Mesendoderm (in vitro differentiated cells): ENCODE data around the gene ST3GAL4.

Source experiments
- DNase-seq: peaks from one replicate; pipeline ENCODE4 v3.0.0; 2013
- H2AK5ac ChIP-seq: 2 replicates; pipeline ENCODE4 v1.6.1; 2013; ENCODE audit warnings: low read length, inconsistent platforms
- H2BK120ac ChIP-seq: 2 replicates; pipeline ENCODE4 v1.6.1; 2013; ENCODE audit warnings: low read depth, mild to moderate bottlenecking, low read length, moderate library complexity, mixed read lengths
- H2BK15ac ChIP-seq: replicated peaks from 2 replicates; pipeline ENCODE4 v1.6.1; 2013; ENCODE audit warnings: low read depth, mild to moderate bottlenecking, moderate library complexity
- H2BK5ac ChIP-seq: 2 replicates; pipeline ENCODE4 v1.6.1; 2013; ENCODE audit warnings: low read length, inconsistent platforms
- H3K18ac ChIP-seq: 2 replicates; pipeline ENCODE4 v1.6.1; 2013; ENCODE audit warnings: mild to moderate bottlenecking, low read length, mixed read lengths
- H3K23ac ChIP-seq: one replicate; pipeline ENCODE4 v1.6.1; 2013; ENCODE audit warnings: low read length
- H3K27ac ChIP-seq: 2 replicates; pipeline ENCODE4 v1.5.1; 2013; ENCODE audit warnings: low read depth, mild to moderate bottlenecking, inconsistent platforms, low read length, moderate library complexity
- H3K27me3 ChIP-seq: 2 replicates; pipeline ENCODE4 v1.6.1; 2013; ENCODE audit warnings: low read length, control low read depth, mild to moderate bottlenecking, inconsistent platforms; ENCODE audit not compliant: insufficient read depth, poor library complexity
- H3K36me3 ChIP-seq: 2 replicates; pipeline ENCODE4 v1.6.1; 2013; ENCODE audit warnings: low read length, inconsistent platforms; ENCODE audit not compliant: control insufficient read depth, insufficient read depth
- H3K4ac ChIP-seq: one replicate; pipeline ENCODE4 v1.6.1; 2013; ENCODE audit warnings: low read depth, mild to moderate bottlenecking, low read length, moderate library complexity
- H3K4me1 ChIP-seq: 2 replicates; pipeline ENCODE4 v1.6.1; 2013; ENCODE audit warnings: low read depth, low read length, inconsistent platforms; ENCODE audit not compliant: control insufficient read depth
- H3K4me2 ChIP-seq: 2 replicates; pipeline ENCODE4 v1.6.1; 2013; ENCODE audit warnings: low read length
- H3K4me3 ChIP-seq: 2 replicates; pipeline ENCODE4 v1.5.1; 2013; ENCODE audit warnings: mild to moderate bottlenecking, low read length
- H3K56ac ChIP-seq: one replicate; pipeline ENCODE4 v1.6.1; 2013; ENCODE audit warnings: low read length
- H3K79me1 ChIP-seq: 2 replicates; pipeline ENCODE4 v1.6.1; 2013; ENCODE audit warnings: low read length, inconsistent platforms
- H3K79me2 ChIP-seq: 2 replicates; pipeline ENCODE4 v1.6.1; 2013; ENCODE audit warnings: mild to moderate bottlenecking, low read length; ENCODE audit not compliant: control insufficient read depth, insufficient read depth
- H3K9ac ChIP-seq: 2 replicates; pipeline ENCODE4 v1.6.1; 2013; ENCODE audit warnings: low read length, inconsistent platforms
- H4K5ac ChIP-seq: one replicate; pipeline ENCODE4 v1.6.1; 2013; ENCODE audit warnings: low read length
- H4K8ac ChIP-seq: one replicate; pipeline ENCODE4 v1.6.1; 2013; ENCODE audit warnings: low read depth, mild to moderate bottlenecking, control low read depth, low read length, moderate library complexity
- WGBS: extraction: QIAGEN DNeasy Blood & Tissue Kit; methylation state at CpG from one replicate; pipeline ENCODE4 v1.1.7; 2013; ENCODE audit warnings: low lambda C conversion rate, missing lambda C conversion rate; ENCODE audit not compliant: insufficient coverage; ENCODE audit errors: extremely low coverage; 5-methylcytosine and 5-hydroxymethylcytosine counted together

The ST3GAL4 gene

GRCh38 chr11:126432525-126432924 lies 77.0 kb downstream of the ST3GAL4 start:
- Histone ChIP-seq H3K56ac (no peak overlapping the region), H4K8ac (no peak overlapping the region), H3K36me3 (no peaks in the 10 kb centered on the region), H3K4me1 (peaks cover 8% of the 10 kb centered on the region), H3K27me3 (no peaks in the 10 kb centered on the region), H3K79me1 (no peaks in the 10 kb centered on the region), H3K4me2 (no peak overlapping the region), H2AK5ac (no peak overlapping the region), H2BK5ac (no peak overlapping the region), H3K27ac (no peak overlapping the region), H2BK15ac (no peak overlapping the region), H2BK120ac (no peak overlapping the region), H4K5ac (no peak overlapping the region), H3K4me3 (no peak overlapping the region), H3K79me2 (no peaks in the 10 kb centered on the region), H3K23ac (no peak overlapping the region), H3K18ac (no peak overlapping the region), H3K9ac (no peak overlapping the region), H3K4ac (no peak overlapping the region)
- DNase-seq, result no peak
- WGBS, result no CpG with 5 or more reads among the region's 6 CpGs

- no peak overlapping the region for H4K8ac ChIP-seq
- H3K27me3 ChIP-seq, result no peaks in the 10 kb centered on the region
- H3K4me1 ChIP-seq, result peaks cover 8% of the 10 kb centered on the region
- H3K79me1 ChIP-seq, result no peaks in the 10 kb centered on the region
- H2BK15ac ChIP-seq, result no peak overlapping the region
- H3K27ac ChIP-seq, result no peak overlapping the region
- H3K4me2 ChIP-seq, result no peak overlapping the region
- no peaks in the 10 kb centered on the region for H3K79me2 ChIP-seq
- H3K9ac ChIP-seq, result no peak overlapping the region
- peak overlapping the region; percentile 19 for H3K56ac ChIP-seq
- H3K36me3 ChIP-seq, result no peaks in the 10 kb centered on the region
- H3K18ac ChIP-seq, result no peak overlapping the region
- no peak for DNase-seq
- WGBS, result no CpG with 5 or more reads among the region's 11 CpGs
- no peak overlapping the region for H2AK5ac ChIP-seq
- no peak overlapping the region for H2BK5ac ChIP-seq
- H4K5ac ChIP-seq, result no peak overlapping the region
- no peak overlapping the region for H2BK120ac ChIP-seq
- no peak overlapping the region for H3K4ac ChIP-seq
- H3K23ac ChIP-seq, result no peak overlapping the region
- H3K4me3 ChIP-seq, result no peak overlapping the region
Measured at GRCh38 chr11:126433244-126433846, 77.9 kb downstream of the ST3GAL4 start.

- H3K4me1 ChIP-seq, result peaks cover 8% of the 10 kb centered on the region
- no CpG with 5 or more reads among the region's 16 CpGs for WGBS
- no peak overlapping the region for H2AK5ac ChIP-seq
- no peak overlapping the region for H3K4ac ChIP-seq
- H4K5ac ChIP-seq, result no peak overlapping the region
- no peak overlapping the region for H3K4me2 ChIP-seq
- H3K36me3 ChIP-seq, result no peaks in the 10 kb centered on the region
- no peak overlapping the region for H4K8ac ChIP-seq
- no peaks in the 10 kb centered on the region for H3K27me3 ChIP-seq
- no peak overlapping the region for H2BK120ac ChIP-seq
- H3K79me1 ChIP-seq, result no peaks in the 10 kb centered on the region
- H3K9ac ChIP-seq, result no peak overlapping the region
- H2BK15ac ChIP-seq, result no peak overlapping the region
- H3K56ac ChIP-seq, result peak overlapping the region; percentile 19
- no peak overlapping the region for H2BK5ac ChIP-seq
- no peak overlapping the region for H3K27ac ChIP-seq
- H3K18ac ChIP-seq, result peak overlapping the region; percentile 0
- no peak overlapping the region for H3K4me3 ChIP-seq
- no peak overlapping the region for H3K23ac ChIP-seq
- DNase-seq, result no peak
- no peaks in the 10 kb centered on the region for H3K79me2 ChIP-seq
Measured at GRCh38 chr11:126433989-126434949, 78.8 kb downstream of the ST3GAL4 start.

- no peak overlapping the region for H3K4me2 ChIP-seq
- no peak overlapping the region for H4K8ac ChIP-seq
- H2AK5ac ChIP-seq, result no peak overlapping the region
- no peak overlapping the region for H2BK15ac ChIP-seq
- H3K79me1 ChIP-seq, result no peaks in the 10 kb centered on the region
- peak overlapping the region; percentile 17 for H3K56ac ChIP-seq
- no peak overlapping the region for H3K9ac ChIP-seq
- peak; percentile 66 for DNase-seq
- peaks cover 8% of the 10 kb centered on the region for H3K4me1 ChIP-seq
- peak overlapping the region; percentile 32 for H3K18ac ChIP-seq
- no CpG with 5 or more reads among the region's 12 CpGs for WGBS
- no peak overlapping the region for H4K5ac ChIP-seq
- no peaks in the 10 kb centered on the region for H3K36me3 ChIP-seq
- no peak overlapping the region for H2BK120ac ChIP-seq
- peak overlapping the region; percentile 29 for H3K4ac ChIP-seq
- H3K27ac ChIP-seq, result no peak overlapping the region
- no peaks in the 10 kb centered on the region for H3K27me3 ChIP-seq
- H2BK5ac ChIP-seq, result no peak overlapping the region
- H3K4me3 ChIP-seq, result no peak overlapping the region
- no peaks in the 10 kb centered on the region for H3K79me2 ChIP-seq
- H3K23ac ChIP-seq, result no peak overlapping the region
Measured at GRCh38 chr11:126434950-126435335, 79.5 kb downstream of the ST3GAL4 start.

- Histone ChIP-seq H3K36me3 (no peaks in the 10 kb centered on the region), H3K27ac (no peak overlapping the region), H2BK15ac (no peak overlapping the region), H3K18ac (no peak overlapping the region), H2AK5ac (peak overlapping the region; percentile 7), H3K9ac (no peak overlapping the region), H3K4me2 (no peak overlapping the region), H2BK120ac (no peak overlapping the region), H3K27me3 (no peaks in the 10 kb centered on the region), H3K23ac (no peak overlapping the region), H4K8ac (no peak overlapping the region), H3K4me3 (no peak overlapping the region), H2BK5ac (no peak overlapping the region), H3K4ac (no peak overlapping the region), H3K56ac (no peak overlapping the region), H4K5ac (no peak overlapping the region), H3K79me2 (no peaks in the 10 kb centered on the region), H3K79me1 (no peaks in the 10 kb centered on the region), H3K4me1 (peaks cover 8% of the 10 kb centered on the region)
- WGBS, result no CpG with 5 or more reads among the region's 7 CpGs
- DNase-seq, result no peak
Measured at GRCh38 chr11:126436209-126436755, 80.8 kb downstream of the ST3GAL4 start.
